ENCODE results near the gene PTPRM. TPM values are rescaled to one million over a fixed set of nuclear protein-coding genes. Genes with fewer than 3 reads are reported as not detected.

The PTPRM gene
- total RNA-seq, 1 donor from 2014 or later: 63.2 TPM

DNA sequence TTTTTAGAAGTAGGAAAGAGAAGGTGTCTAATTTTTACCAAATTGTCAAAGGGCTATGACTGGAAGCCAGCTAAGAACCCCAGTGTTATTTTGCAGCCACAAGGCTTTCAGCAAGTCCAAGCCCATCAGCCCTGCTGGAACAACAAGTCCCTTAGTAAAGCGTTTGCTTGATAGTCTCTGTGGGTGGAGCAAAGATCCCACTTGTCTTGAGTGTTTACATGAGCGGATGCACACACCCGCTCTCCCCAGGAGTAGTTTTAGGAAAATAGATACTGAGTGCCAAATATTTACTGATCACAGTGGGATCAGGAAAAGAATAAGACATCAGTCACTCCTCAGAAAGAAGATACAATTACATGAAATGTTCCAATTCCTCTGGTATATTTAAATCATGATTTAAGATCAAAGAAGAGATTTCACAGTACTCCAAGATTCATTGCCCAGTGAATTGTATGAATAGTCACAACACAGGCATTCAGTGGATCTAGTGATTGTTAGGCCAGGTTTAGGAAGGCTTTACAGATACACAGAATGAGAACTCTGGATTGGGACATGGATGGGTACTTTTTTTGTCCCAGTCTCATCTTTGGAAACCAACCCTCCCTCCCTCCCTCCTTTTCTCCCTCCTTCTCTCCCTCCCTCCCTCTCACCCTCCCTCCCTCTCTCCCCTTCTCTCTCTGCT is 514.9 kb downstream of the PTPRM start:
- DNase-seq (ENCODE audit: low read depth): no peak
- TF ChIP-seq, protein P1, sequence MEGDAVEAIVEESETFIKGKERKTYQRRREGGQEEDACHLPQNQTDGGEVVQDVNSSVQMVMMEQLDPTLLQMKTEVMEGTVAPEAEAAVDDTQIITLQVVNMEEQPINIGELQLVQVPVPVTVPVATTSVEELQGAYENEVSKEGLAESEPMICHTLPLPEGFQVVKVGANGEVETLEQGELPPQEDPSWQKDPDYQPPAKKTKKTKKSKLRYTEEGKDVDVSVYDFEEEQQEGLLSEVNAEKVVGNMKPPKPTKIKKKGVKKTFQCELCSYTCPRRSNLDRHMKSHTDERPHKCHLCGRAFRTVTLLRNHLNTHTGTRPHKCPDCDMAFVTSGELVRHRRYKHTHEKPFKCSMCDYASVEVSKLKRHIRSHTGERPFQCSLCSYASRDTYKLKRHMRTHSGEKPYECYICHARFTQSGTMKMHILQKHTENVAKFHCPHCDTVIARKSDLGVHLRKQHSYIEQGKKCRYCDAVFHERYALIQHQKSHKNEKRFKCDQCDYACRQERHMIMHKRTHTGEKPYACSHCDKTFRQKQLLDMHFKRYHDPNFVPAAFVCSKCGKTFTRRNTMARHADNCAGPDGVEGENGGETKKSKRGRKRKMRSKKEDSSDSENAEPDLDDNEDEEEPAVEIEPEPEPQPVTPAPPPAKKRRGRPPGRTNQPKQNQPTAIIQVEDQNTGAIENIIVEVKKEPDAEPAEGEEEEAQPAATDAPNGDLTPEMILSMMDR (conservative IDR thresholded peaks at IDR 0.05; ENCODE audit: low read depth, low read length): no peak
- no peak overlapping the region for H3K4me3 ChIP-seq (ENCODE audit: low read depth, low read length)

- no peak for DNase-seq (ENCODE audit: low read depth)
- H3K4me3 ChIP-seq (ENCODE audit: low read depth, low read length): no peak overlapping the region
- TF ChIP-seq, protein P1 (conservative IDR thresholded peaks at IDR 0.05; ENCODE audit: low read depth, low read length): peak; percentile 70
Measured at GRCh38 chr18:8084160-8084559, 517.0 kb downstream of the PTPRM start.

GRCh38 chr18:8088626-8089025 is 521.5 kb downstream of the PTPRM start:
- TF ChIP-seq, protein P1 (conservative IDR thresholded peaks at IDR 0.05; ENCODE audit: low read depth, low read length): no peak
- DNase-seq (ENCODE audit: low read depth): no peak
- H3K4me3 ChIP-seq (ENCODE audit: low read depth, low read length): no peak overlapping the region

- no peak overlapping the region for H3K4me3 ChIP-seq (ENCODE audit: low read depth, low read length)
- TF ChIP-seq, protein P1 (conservative IDR thresholded peaks at IDR 0.05; ENCODE audit: low read depth, low read length): no peak
- DNase-seq (ENCODE audit: low read depth): no peak
Measured at GRCh38 chr18:8091035-8091434, 523.9 kb downstream of the PTPRM start.

GRCh38 chr18:8095947-8096570 is 528.9 kb downstream of the PTPRM start:
- H3K4me3 ChIP-seq (ENCODE audit: low read depth, low read length): no peak overlapping the region
- TF ChIP-seq, protein P1 (conservative IDR thresholded peaks at IDR 0.05; ENCODE audit: low read depth, low read length): no peak
- no peak for DNase-seq (ENCODE audit: low read depth)

- TF ChIP-seq, protein P1 (conservative IDR thresholded peaks at IDR 0.05; ENCODE audit: low read depth, low read length): no peak
- no peak overlapping the region for H3K4me3 ChIP-seq (ENCODE audit: low read depth, low read length)
- no peak for DNase-seq (ENCODE audit: low read depth)
Measured at GRCh38 chr18:8097399-8097798, 530.3 kb downstream of the PTPRM start.

- H3K4me3 ChIP-seq (ENCODE audit: low read depth, low read length): no peak overlapping the region
- TF ChIP-seq, protein P1 (conservative IDR thresholded peaks at IDR 0.05; ENCODE audit: low read depth, low read length): no peak
- no peak for DNase-seq (ENCODE audit: low read depth)
Measured at GRCh38 chr18:8097927-8098326, 530.8 kb downstream of the PTPRM start.
